DMS153 (cell line): ENCODE measurements around the gene LAMP2.

Source experiments
- DNase-seq: peaks from one replicate; lab custom pipeline; 2025; lab: John Stamatoyannopoulos, UW

The LAMP2 gene

GRCh38 chrX:120456973-120457372, 12.1 kb downstream of the LAMP2 start:
- DNase-seq: no peak

DNA sequence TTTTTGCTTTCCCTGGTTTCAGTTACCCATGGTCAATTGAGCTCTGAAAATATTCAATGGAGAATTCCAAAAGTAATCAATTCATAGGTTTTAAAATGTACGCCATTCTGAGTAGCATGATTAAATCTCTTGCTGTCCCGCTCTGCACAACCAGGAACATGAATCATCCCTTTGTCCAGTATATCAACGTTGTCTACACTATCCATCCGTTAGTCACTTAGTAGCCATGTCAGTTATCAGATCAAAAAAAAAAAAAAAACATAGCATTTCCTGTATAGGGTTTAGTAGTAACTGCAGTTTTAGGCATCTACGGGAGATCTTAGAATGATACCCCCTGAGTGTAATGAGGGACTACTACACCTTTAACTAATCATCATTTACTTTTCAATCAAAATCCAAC, 15.1 kb downstream of the LAMP2 start:
- no peak for DNase-seq

DNA sequence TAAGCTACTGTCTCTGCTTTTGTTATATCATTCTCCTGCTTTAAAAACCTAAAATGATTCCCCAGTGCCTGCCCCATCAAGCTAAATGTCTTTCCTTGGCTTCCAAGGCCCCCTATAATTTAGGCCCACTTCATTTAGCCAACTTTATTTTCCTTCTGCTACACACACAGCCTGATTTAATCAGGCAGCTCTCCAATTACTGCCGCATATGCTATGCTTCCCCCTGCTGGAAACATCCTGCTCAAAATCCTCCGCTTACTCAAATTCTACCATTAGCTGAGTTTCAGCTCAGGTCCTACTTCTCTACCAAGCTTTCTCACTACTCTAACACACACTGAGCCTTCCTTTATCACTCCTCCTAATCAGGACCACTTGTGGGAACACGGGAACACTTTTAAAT, 17.0 kb downstream of the LAMP2 start:
- no peak for DNase-seq

- no peak for DNase-seq
Measured at GRCh38 chrX:120450163-120450562, 18.9 kb downstream of the LAMP2 start.

GRCh38 chrX:120446498-120446897, 22.6 kb downstream of the LAMP2 start:
- no peak for DNase-seq

- DNase-seq: no peak
Measured at GRCh38 chrX:120439921-120440320, 29.2 kb downstream of the LAMP2 start.

GRCh38 chrX:120429776-120430540, 39.1 kb downstream of the LAMP2 start:
- DNase-seq: no peak

GRCh38 chrX:120428309-120428708, 40.8 kb downstream of the LAMP2 start:
- no peak for DNase-seq

DNA sequence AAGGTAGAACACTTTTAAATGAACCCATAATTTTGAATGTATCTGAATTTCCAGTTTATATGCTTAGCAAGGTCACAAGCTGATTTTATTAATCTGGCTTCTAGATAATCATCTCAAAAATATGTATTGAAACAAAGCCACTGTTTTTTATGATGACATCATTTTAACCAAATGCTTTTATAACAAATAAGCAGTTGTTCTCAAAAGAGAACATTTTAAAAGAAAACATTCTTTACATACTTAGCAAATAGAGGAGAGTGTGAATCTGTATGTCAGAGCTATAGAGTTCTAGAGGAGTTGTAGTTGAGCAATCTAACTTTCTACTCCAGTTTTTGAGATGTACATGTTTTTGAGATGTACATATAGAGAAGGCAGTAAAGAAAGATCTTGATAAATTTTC, 42.5 kb downstream of the LAMP2 start:
- no peak for DNase-seq

DNA sequence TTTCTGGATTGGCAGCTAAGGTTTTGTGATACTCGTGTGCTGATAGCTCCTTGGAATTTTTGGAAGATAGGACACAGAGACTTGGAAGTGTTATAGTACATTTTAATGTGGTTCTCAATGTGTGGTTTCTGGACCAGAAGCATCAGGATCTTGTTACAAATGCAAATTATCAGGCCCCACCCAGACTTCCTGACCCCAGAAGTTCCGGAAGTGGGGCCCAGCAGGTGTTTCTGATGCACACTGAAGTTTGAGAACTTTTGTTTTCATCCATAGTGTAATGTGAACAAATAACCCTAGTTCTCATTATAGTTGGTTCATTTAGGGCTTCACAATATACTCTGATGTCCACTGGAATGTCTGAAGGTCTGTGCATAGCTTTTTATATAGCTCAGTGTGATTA, 49.6 kb downstream of the LAMP2 start:
- DNase-seq: no peak

- DNase-seq: no peak
Measured at GRCh38 chrX:120408168-120408567, 60.9 kb downstream of the LAMP2 start.

- DNase-seq: no peak
Measured at GRCh38 chrX:120406638-120407037, 62.5 kb downstream of the LAMP2 start.

DNA sequence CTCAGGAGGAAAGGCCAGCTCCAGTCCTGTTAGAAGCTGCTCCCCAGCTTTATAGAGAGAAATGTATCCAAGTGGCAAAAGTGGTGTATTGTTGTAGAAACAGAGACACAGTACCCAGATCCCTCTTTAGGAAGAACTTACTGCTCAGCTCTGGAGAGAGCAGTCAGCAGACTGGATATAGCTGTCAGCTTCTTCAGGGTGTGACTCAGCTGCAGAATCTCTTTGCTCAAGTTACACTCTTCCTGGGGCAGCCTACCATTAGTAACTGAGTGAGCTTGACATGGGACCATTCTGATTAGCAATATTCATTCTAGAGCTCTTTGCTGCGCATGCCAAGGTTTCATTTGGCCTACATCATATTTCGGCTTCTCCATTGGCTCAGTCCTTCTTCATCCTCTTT, 66.7 kb downstream of the LAMP2 start:
- DNase-seq: no peak

- no peak for DNase-seq
Measured at GRCh38 chrX:120401301-120401700, 67.8 kb downstream of the LAMP2 start.

- peak; percentile 2 for DNase-seq
Measured at GRCh38 chrX:120380699-120381098, 88.4 kb downstream of the LAMP2 start.

GRCh38 chrX:120379937-120380681, 89.0 kb downstream of the LAMP2 start:
- DNase-seq: no peak

DNA sequence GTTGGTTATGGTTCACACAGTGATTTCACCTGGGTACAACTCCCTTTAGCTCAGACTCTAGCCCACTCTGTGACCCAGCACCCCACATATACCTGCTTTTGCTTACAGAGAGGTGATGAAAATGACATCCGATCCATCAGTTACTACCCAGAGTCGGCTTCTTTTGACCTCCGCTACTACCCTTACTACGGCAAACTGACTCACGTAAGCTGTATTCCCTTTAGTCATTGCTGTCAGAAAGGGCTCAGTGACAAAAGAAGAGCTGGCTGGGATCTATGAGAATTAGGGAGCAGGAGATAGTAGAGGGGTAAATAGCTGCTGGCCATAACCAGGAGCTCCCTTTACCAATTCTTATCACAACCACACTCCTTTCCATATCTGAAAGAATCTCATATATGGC, 90.5 kb downstream of the LAMP2 start:
- DNase-seq: no peak
